Astrocyte (in vitro differentiated cells and primary cell): ENCODE measurements around the gene SLC30A4. TPM values are rescaled to one million over a fixed set of nuclear protein-coding genes. Genes with fewer than 3 reads are reported as not detected.

ENCODE experiments used
- DNase-seq: peaks from one replicate; pipeline ENCODE4 v3.0.0-alpha.2; 2010; ENCODE audit warnings: low read depth
- FAIRE-seq: peaks from 2 replicates; lab custom pipeline; 2011; peaks lifted over from hg19 to GRCh38; lab: Jason Lieb, UNC
- H2AFZ ChIP-seq: 2 replicates; pipeline ENCODE4 v1.6.0; 2012; ENCODE audit warnings: low read depth, low read length, inconsistent platforms
- H3K27ac ChIP-seq: 2 replicates; pipeline ENCODE4 v1.5.1; 2011; ENCODE audit warnings: low read depth, low read length, inconsistent platforms
- H3K27me3 ChIP-seq: 2 replicates; pipeline ENCODE4 v1.6.0; 2011; ENCODE audit warnings: low read length, inconsistent platforms; ENCODE audit not compliant: insufficient read depth
- H3K36me3 ChIP-seq: 2 replicates; pipeline ENCODE4 v1.5.1; 2011; ENCODE audit warnings: low read length, inconsistent platforms; ENCODE audit not compliant: insufficient read depth
- H3K4me1 ChIP-seq: 2 replicates; pipeline ENCODE4 v1.5.1; 2011; ENCODE audit warnings: low read length, inconsistent platforms; ENCODE audit not compliant: insufficient read depth
- H3K4me2 ChIP-seq: 2 replicates; pipeline ENCODE4 v1.6.0; 2012; ENCODE audit warnings: low read length, inconsistent platforms
- H3K4me3 ChIP-seq: 2 replicates; pipeline ENCODE4 v1.5.1; 2011; ENCODE audit warnings: low read depth, mild to moderate bottlenecking, low read length, inconsistent platforms; ENCODE audit not compliant: insufficient read depth
- H3K79me2 ChIP-seq: 2 replicates; pipeline ENCODE4 v1.6.0; 2012; ENCODE audit warnings: mild to moderate bottlenecking, low read length, inconsistent platforms; ENCODE audit not compliant: insufficient read depth
- H3K9ac ChIP-seq: 2 replicates; pipeline ENCODE4 v1.6.0; 2012; ENCODE audit warnings: mild to moderate bottlenecking, low read length, inconsistent platforms
- H3K9me3 ChIP-seq: 2 replicates; pipeline ENCODE4 v1.5.1; 2012; ENCODE audit warnings: low read depth, mild to moderate bottlenecking, low read length, inconsistent platforms; ENCODE audit not compliant: insufficient read depth
- H4K20me1 ChIP-seq: 2 replicates; pipeline ENCODE4 v1.6.0; 2012; ENCODE audit warnings: low read length, inconsistent platforms; ENCODE audit not compliant: insufficient read depth
- H3K27ac Mint-ChIP-seq: one replicate; pipeline ENCODE4 v1.8.0; 2021; ENCODE audit warnings: mild to moderate bottlenecking, mixed read lengths; ENCODE audit not compliant: unreplicated experiment
- H3K27me3 Mint-ChIP-seq: one replicate; pipeline ENCODE4 v1.8.0; 2021; ENCODE audit warnings: low read depth, mixed read lengths; ENCODE audit not compliant: unreplicated experiment
- H3K36me3 Mint-ChIP-seq: one replicate; pipeline ENCODE4 v1.8.0; 2021; ENCODE audit warnings: low read depth, mixed read lengths; ENCODE audit not compliant: unreplicated experiment
- H3K4me1 Mint-ChIP-seq: one replicate; pipeline ENCODE4 v1.8.0; 2021; ENCODE audit warnings: low read depth, mixed read lengths; ENCODE audit not compliant: unreplicated experiment
- H3K4me3 Mint-ChIP-seq: one replicate; pipeline ENCODE4 v1.8.0; 2021; ENCODE audit warnings: mild to moderate bottlenecking, moderate library complexity, mixed read lengths; ENCODE audit not compliant: unreplicated experiment
- H3K9me3 Mint-ChIP-seq: one replicate; pipeline ENCODE4 v1.8.0; 2021; ENCODE audit warnings: mild to moderate bottlenecking, mixed read lengths; ENCODE audit not compliant: unreplicated experiment
- EZH2 ChIP-seq: IDR thresholded peaks from 2 replicates; pipeline ENCODE4 v1.6.1; 2012; ENCODE audit warnings: mild to moderate bottlenecking, low read length, inconsistent platforms; ENCODE audit not compliant: insufficient read depth
- total RNA-seq: library from RNA; stranded (reverse); gene quantifications from 2 replicates; pipeline ENCODE4 v1.2.1, GENCODE V29; 2021
- TF ChIP-seq, protein P1 (sequence below): IDR thresholded peaks from 2 replicates; pipeline ENCODE4 v1.5.1; 2011; ENCODE audit warnings: low read depth, mild to moderate bottlenecking, inconsistent platforms, low read length, moderate library complexity; ENCODE audit not compliant: insufficient read depth

SLC30A4 gene
- total RNA-seq, 1 donor from 2014 or later = 8.0 TPM

- Histone ChIP-seq H3K27ac (no peak overlapping the region), H4K20me1 (no peaks in the 10 kb centered on the region), H3K9me3 (no peaks in the 10 kb centered on the region), H3K79me2 (no peaks in the 10 kb centered on the region), H3K9ac (no peak overlapping the region), H3K4me2 (no peak overlapping the region), H3K4me1 (no peaks in the 10 kb centered on the region), H3K27me3 (no peaks in the 10 kb centered on the region), H2AFZ (no peak overlapping the region), H3K4me3 (no peak overlapping the region), H3K36me3 (no peaks in the 10 kb centered on the region)
- H3K4me3 Mint-ChIP-seq = no peak overlapping the region
- H3K9me3 Mint-ChIP-seq = peaks cover 1% of the 10 kb centered on the region
- FAIRE-seq = no peak
- no peaks in the 10 kb centered on the region for H3K36me3 Mint-ChIP-seq
- no peak overlapping the region for H3K27ac Mint-ChIP-seq
- H3K4me1 Mint-ChIP-seq = no peaks in the 10 kb centered on the region
- H3K27me3 Mint-ChIP-seq = peaks cover 3% of the 10 kb centered on the region
- TF ChIP-seq, protein P1, sequence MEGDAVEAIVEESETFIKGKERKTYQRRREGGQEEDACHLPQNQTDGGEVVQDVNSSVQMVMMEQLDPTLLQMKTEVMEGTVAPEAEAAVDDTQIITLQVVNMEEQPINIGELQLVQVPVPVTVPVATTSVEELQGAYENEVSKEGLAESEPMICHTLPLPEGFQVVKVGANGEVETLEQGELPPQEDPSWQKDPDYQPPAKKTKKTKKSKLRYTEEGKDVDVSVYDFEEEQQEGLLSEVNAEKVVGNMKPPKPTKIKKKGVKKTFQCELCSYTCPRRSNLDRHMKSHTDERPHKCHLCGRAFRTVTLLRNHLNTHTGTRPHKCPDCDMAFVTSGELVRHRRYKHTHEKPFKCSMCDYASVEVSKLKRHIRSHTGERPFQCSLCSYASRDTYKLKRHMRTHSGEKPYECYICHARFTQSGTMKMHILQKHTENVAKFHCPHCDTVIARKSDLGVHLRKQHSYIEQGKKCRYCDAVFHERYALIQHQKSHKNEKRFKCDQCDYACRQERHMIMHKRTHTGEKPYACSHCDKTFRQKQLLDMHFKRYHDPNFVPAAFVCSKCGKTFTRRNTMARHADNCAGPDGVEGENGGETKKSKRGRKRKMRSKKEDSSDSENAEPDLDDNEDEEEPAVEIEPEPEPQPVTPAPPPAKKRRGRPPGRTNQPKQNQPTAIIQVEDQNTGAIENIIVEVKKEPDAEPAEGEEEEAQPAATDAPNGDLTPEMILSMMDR = no peak
- no peak for TF ChIP-seq EZH2
- no peak for DNase-seq
Observed at GRCh38 chr15:45544266-45545023, 21.9 kb upstream of the SLC30A4 start.

DNA sequence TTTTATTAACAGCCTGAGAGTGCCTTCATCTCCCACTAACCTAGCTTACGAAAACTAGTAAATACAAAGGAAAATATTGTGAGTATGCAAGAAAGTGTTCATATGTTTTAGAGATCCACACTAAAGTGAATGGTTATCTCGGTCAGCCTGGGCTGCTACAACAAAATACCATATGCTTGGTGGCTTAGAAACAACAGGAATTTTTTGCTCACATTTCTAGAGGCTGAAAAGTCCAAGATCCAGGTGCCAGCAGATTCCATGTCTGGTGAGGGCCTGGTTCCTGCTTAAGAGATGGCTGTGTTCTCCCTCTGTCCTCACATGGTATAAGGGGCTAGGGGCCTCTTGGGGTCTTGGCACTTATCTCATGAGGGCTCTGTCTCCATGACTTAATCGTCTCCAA lies 20.5 kb upstream of the SLC30A4 start:
- no peak overlapping the region for H2AFZ ChIP-seq
- no peak overlapping the region for H3K4me3 ChIP-seq
- no peak overlapping the region for H3K27ac ChIP-seq
- peaks cover 2% of the 10 kb centered on the region for H3K27me3 Mint-ChIP-seq
- no peaks in the 10 kb centered on the region for H3K36me3 Mint-ChIP-seq
- no peak overlapping the region for H3K9ac ChIP-seq
- H3K27ac Mint-ChIP-seq = no peak overlapping the region
- no peaks in the 10 kb centered on the region for H3K9me3 ChIP-seq
- no peak overlapping the region for H3K4me3 Mint-ChIP-seq
- no peaks in the 10 kb centered on the region for H3K4me1 Mint-ChIP-seq
- H3K9me3 Mint-ChIP-seq = no peaks in the 10 kb centered on the region
- FAIRE-seq (no peak), DNase-seq (no peak)
- no peak for TF ChIP-seq EZH2
- TF ChIP-seq, protein P1 = no peak
- H3K27me3 ChIP-seq = no peaks in the 10 kb centered on the region
- H3K4me1 ChIP-seq = no peaks in the 10 kb centered on the region
- H3K79me2 ChIP-seq = no peaks in the 10 kb centered on the region
- H4K20me1 ChIP-seq = no peaks in the 10 kb centered on the region
- H3K36me3 ChIP-seq = no peaks in the 10 kb centered on the region
- no peak overlapping the region for H3K4me2 ChIP-seq

DNA sequence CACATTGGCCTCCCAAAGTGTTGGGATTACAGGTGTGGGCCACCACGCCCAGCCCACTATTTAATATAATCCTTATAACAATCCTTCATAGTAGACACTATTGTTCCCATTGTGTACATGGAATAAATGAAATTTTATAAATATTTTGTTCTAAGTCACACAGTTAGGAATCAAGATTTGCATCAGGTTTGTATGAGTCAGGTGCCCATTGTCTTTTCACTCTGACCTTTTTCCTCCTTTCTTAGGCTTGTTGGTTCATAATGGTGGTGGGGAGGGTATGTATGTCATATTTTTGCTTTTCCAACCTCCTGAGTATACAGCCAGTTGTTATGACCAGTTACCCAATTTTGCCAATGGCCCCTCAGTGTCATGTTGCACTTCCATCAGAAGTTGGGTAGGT lies 18.0 kb upstream of the SLC30A4 start:
- TF ChIP-seq, protein P1 = no peak
- TF ChIP-seq EZH2 = no peak
- Mint-ChIP-seq H3K4me3 (no peak overlapping the region), H3K4me1 (no peaks in the 10 kb centered on the region), H3K27ac (no peak overlapping the region), H3K9me3 (no peaks in the 10 kb centered on the region), H3K27me3 (no peaks in the 10 kb centered on the region), H3K36me3 (no peaks in the 10 kb centered on the region)
- Histone ChIP-seq H3K36me3 (no peaks in the 10 kb centered on the region), H3K27me3 (no peaks in the 10 kb centered on the region), H3K4me2 (no peak overlapping the region), H4K20me1 (no peaks in the 10 kb centered on the region), H3K4me1 (no peaks in the 10 kb centered on the region), H3K27ac (no peak overlapping the region), H3K9ac (no peak overlapping the region), H3K4me3 (no peak overlapping the region), H2AFZ (no peak overlapping the region), H3K9me3 (no peaks in the 10 kb centered on the region), H3K79me2 (no peaks in the 10 kb centered on the region)
- no peak for DNase-seq
- no peak for FAIRE-seq
